ENCODE measurements around the gene PCDHA9.
"Not testable (repeated sequence)": the region's sequence is repeated elsewhere in the genome, so short reads cannot be mapped to it uniquely, and the experiment has no call there.

PCDHA9 gene

GRCh38 chr5:140821375-140822280 lies 26.6 kb upstream of the PCDHA9 start, which contains the start of gene PCDHA5:
PCDHA5 (plus strand) TSS chr5:140821613.
- H3K9me3 ChIP-seq (ENCODE audit: control insufficient read depth in 1 of 2, low read length in 2 of 2): peaks cover 0 to 26% of the 10 kb centered on the region in 2 donors
- no peak within 1 kb of the TSS for H3K27ac ChIP-seq (ENCODE audit: low read length)
- H3K36me3 ChIP-seq (ENCODE audit: control insufficient read depth in 1 of 2, insufficient read depth in 2 of 2, low read length in 2 of 2): no peaks in the 10 kb centered on the region
- no peaks in the 10 kb centered on the region for H3K4me1 ChIP-seq (ENCODE audit: control insufficient read depth in 1 of 2, insufficient read depth in 2 of 2, low read length in 2 of 2)
- H3K27me3 ChIP-seq (ENCODE audit: low read depth, low read length): no peaks in the 10 kb centered on the region
- H3K4me3 ChIP-seq (ENCODE audit: low read depth in 1 of 2, low read length in 2 of 2): peak within 1 kb of the TSS in 1 of 2 donors; percentile 42

- Histone ChIP-seq H3K9me3 (ENCODE audit: control insufficient read depth in 1 of 2, low read length in 2 of 2) (peaks cover 0 to 20% of the 10 kb centered on the region in 2 donors), H3K27ac (ENCODE audit: low read length) (no peak overlapping the region), H3K27me3 (ENCODE audit: low read depth, low read length) (no peaks in the 10 kb centered on the region), H3K4me3 (ENCODE audit: low read depth in 1 of 2, low read length in 2 of 2) (no peak overlapping the region), H3K4me1 (ENCODE audit: control insufficient read depth in 1 of 2, insufficient read depth in 2 of 2, low read length in 2 of 2) (no peaks in the 10 kb centered on the region), H3K36me3 (ENCODE audit: control insufficient read depth in 1 of 2, insufficient read depth in 2 of 2, low read length in 2 of 2) (no peaks in the 10 kb centered on the region)
Observed at GRCh38 chr5:140822281-140822629, 25.9 kb upstream of the PCDHA9 start.

GRCh38 chr5:140822969-140823368 lies 25.2 kb upstream of the PCDHA9 start:
- H3K27ac ChIP-seq (ENCODE audit: low read length); H3K27me3 ChIP-seq (ENCODE audit: low read depth, low read length); H3K4me1 ChIP-seq (ENCODE audit: control insufficient read depth in 1 of 2, insufficient read depth in 2 of 2, low read length in 2 of 2); H3K36me3 ChIP-seq (ENCODE audit: control insufficient read depth in 1 of 2, insufficient read depth in 2 of 2, low read length in 2 of 2): not testable (repeated sequence)
- H3K9me3 ChIP-seq (ENCODE audit: control insufficient read depth in 1 of 2, low read length in 2 of 2): peaks cover 0 to 24% of the 10 kb centered on the region in 2 donors
- peak overlapping the region in 1 of 2 donors; percentile 24 for H3K4me3 ChIP-seq (ENCODE audit: low read depth in 1 of 2, low read length in 2 of 2)

DNA sequence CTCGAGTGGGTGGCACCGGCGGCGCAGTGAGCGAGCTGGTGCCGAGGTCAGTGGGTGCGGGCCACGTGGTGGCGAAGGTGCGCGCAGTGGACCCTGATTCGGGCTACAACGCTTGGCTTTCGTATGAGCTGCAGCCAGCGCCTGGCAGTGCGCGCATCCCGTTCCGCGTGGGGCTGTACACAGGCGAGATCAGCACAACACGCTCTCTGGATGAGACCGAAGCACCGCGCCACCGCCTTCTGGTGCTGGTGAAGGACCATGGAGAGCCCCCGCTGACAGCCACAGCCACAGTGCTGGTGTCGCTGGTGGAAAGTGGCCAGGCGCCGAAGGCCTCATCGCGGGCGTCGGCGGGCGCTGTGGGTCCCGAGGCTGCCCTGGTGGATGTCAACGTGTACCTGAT lies 24.7 kb upstream of the PCDHA9 start:
- no peaks in the 10 kb centered on the region for H3K27me3 ChIP-seq (ENCODE audit: low read depth, low read length)
- peaks cover 0 to 29% of the 10 kb centered on the region in 2 donors for H3K9me3 ChIP-seq (ENCODE audit: control insufficient read depth in 1 of 2, low read length in 2 of 2)
- no peaks in the 10 kb centered on the region for H3K36me3 ChIP-seq (ENCODE audit: control insufficient read depth in 1 of 2, insufficient read depth in 2 of 2, low read length in 2 of 2)

GRCh38 chr5:140827704-140828361 lies 20.3 kb upstream of the PCDHA9 start, which contains the start of gene PCDHA6:
PCDHA6 (plus strand) TSS chr5:140827960; CDS start chr5:140828092, 132 bp downstream.
- Histone ChIP-seq H3K4me3 (ENCODE audit: low read depth in 1 of 2, low read length in 2 of 2) (peak within 1 kb of the TSS in 1 of 2 donors; percentile 44), H3K9me3 (ENCODE audit: control insufficient read depth in 1 of 2, low read length in 2 of 2) (peaks cover 7 to 37% of the 10 kb centered on the region in 2 donors), H3K27me3 (ENCODE audit: low read depth, low read length) (no peaks in the 10 kb centered on the region), H3K36me3 (ENCODE audit: control insufficient read depth in 1 of 2, insufficient read depth in 2 of 2, low read length in 2 of 2) (no peaks in the 10 kb centered on the region), H3K4me1 (ENCODE audit: control insufficient read depth in 1 of 2, insufficient read depth in 2 of 2, low read length in 2 of 2) (no peaks in the 10 kb centered on the region), H3K27ac (ENCODE audit: low read length) (no peak within 1 kb of the TSS)

More for the DNA sequence above, 24.7 kb upstream of the PCDHA9 start:
- Histone ChIP-seq H3K4me3 (ENCODE audit: low read depth in 1 of 2, low read length in 2 of 2) (peak overlapping the region in 1 of 2 donors; percentile 24), H3K27ac (ENCODE audit: low read length) (no peak overlapping the region), H3K4me1 (ENCODE audit: control insufficient read depth in 1 of 2, insufficient read depth in 2 of 2, low read length in 2 of 2) (no peaks in the 10 kb centered on the region)

- peaks cover 7 to 33% of the 10 kb centered on the region in 2 donors for H3K9me3 ChIP-seq (ENCODE audit: control insufficient read depth in 1 of 2, low read length in 2 of 2)
- peak overlapping the region in 1 of 2 donors; percentile 44 for H3K4me3 ChIP-seq (ENCODE audit: low read depth in 1 of 2, low read length in 2 of 2)
- no peak overlapping the region for H3K27ac ChIP-seq (ENCODE audit: low read length)
- H3K36me3 ChIP-seq (ENCODE audit: control insufficient read depth in 1 of 2, insufficient read depth in 2 of 2, low read length in 2 of 2): no peaks in the 10 kb centered on the region
- H3K4me1 ChIP-seq (ENCODE audit: control insufficient read depth in 1 of 2, insufficient read depth in 2 of 2, low read length in 2 of 2): no peaks in the 10 kb centered on the region
- H3K27me3 ChIP-seq (ENCODE audit: low read depth, low read length): no peaks in the 10 kb centered on the region
Observed at GRCh38 chr5:140828362-140828737, 19.8 kb upstream of the PCDHA9 start.

DNA sequence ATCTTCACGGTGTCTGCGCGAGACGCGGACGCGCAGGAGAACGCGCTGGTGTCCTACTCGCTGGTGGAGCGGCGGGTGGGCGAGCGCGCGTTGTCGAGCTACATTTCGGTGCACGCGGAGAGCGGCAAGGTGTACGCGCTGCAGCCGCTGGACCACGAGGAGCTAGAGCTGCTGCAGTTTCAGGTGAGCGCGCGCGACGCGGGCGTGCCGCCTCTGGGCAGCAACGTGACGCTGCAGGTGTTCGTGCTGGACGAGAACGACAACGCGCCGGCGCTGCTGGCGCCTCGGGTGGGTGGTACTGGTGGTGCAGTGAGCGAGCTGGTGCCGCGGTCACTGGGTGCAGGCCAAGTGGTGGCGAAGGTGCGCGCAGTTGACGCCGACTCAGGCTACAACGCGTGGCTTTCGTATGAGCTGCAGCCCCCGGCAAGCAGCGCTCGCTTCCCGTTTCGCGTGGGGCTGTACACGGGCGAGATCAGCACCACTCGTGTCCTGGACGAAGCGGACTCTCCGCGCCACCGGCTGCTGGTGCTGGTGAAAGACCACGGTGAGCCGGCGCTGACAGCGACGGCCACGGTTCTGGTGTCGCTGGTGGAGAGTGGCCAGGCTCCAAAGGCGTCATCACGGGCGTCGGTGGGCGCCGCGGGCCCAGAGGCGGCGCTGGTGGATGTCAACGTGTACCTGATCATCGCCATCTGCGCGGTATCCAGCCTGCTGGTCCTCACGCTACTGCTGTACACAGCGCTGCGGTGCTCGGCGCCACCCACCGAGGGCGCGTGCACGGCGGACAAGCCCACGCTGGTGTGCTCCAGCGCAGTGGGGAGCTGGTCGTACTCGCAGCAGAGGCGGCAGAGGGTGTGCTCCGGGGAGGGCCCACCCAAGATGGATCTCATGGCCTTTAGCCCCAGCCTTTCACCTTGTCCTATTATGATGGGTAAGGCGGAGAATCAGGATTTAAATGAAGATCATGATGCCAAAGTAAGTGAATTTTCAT lies 18.4 kb upstream of the PCDHA9 start:
- not testable (repeated sequence) for H3K27me3 ChIP-seq (ENCODE audit: low read depth, low read length); H3K4me1 ChIP-seq (ENCODE audit: control insufficient read depth in 1 of 2, insufficient read depth in 2 of 2, low read length in 2 of 2); H3K27ac ChIP-seq (ENCODE audit: low read length); H3K36me3 ChIP-seq (ENCODE audit: control insufficient read depth in 1 of 2, insufficient read depth in 2 of 2, low read length in 2 of 2)
- Histone ChIP-seq H3K9me3 (ENCODE audit: control insufficient read depth in 1 of 2, low read length in 2 of 2) (peaks cover 7 to 31% of the 10 kb centered on the region in 2 donors), H3K4me3 (ENCODE audit: low read depth in 1 of 2, low read length in 2 of 2) (peak overlapping the region in 1 of 2 donors; percentile 32)

GRCh38 chr5:140833993-140834392 lies 14.2 kb upstream of the PCDHA9 start, which contains the start of gene PCDHA7:
PCDHA7 (plus strand) TSS chr5:140834269; CDS start chr5:140834384, 115 bp downstream.
- peak within 1 kb of the TSS in 1 of 2 donors; percentile 30 for H3K4me3 ChIP-seq (ENCODE audit: low read depth in 1 of 2, low read length in 2 of 2)
- H3K36me3 ChIP-seq (ENCODE audit: control insufficient read depth in 1 of 2, insufficient read depth in 2 of 2, low read length in 2 of 2): no peaks in the 10 kb centered on the region
- H3K27ac ChIP-seq (ENCODE audit: low read length): no peak within 1 kb of the TSS
- no peaks in the 10 kb centered on the region for H3K4me1 ChIP-seq (ENCODE audit: control insufficient read depth in 1 of 2, insufficient read depth in 2 of 2, low read length in 2 of 2)
- H3K27me3 ChIP-seq (ENCODE audit: low read depth, low read length): no peaks in the 10 kb centered on the region
- H3K9me3 ChIP-seq (ENCODE audit: control insufficient read depth in 1 of 2, low read length in 2 of 2): peaks cover 7 to 35% of the 10 kb centered on the region in 2 donors

GRCh38 chr5:140834439-140835008 lies 13.7 kb upstream of the PCDHA9 start:
- peak overlapping the region in 1 of 2 donors; percentile 30 for H3K4me3 ChIP-seq (ENCODE audit: low read depth in 1 of 2, low read length in 2 of 2)
- H3K27me3 ChIP-seq (ENCODE audit: low read depth, low read length): not testable (repeated sequence)

DNA sequence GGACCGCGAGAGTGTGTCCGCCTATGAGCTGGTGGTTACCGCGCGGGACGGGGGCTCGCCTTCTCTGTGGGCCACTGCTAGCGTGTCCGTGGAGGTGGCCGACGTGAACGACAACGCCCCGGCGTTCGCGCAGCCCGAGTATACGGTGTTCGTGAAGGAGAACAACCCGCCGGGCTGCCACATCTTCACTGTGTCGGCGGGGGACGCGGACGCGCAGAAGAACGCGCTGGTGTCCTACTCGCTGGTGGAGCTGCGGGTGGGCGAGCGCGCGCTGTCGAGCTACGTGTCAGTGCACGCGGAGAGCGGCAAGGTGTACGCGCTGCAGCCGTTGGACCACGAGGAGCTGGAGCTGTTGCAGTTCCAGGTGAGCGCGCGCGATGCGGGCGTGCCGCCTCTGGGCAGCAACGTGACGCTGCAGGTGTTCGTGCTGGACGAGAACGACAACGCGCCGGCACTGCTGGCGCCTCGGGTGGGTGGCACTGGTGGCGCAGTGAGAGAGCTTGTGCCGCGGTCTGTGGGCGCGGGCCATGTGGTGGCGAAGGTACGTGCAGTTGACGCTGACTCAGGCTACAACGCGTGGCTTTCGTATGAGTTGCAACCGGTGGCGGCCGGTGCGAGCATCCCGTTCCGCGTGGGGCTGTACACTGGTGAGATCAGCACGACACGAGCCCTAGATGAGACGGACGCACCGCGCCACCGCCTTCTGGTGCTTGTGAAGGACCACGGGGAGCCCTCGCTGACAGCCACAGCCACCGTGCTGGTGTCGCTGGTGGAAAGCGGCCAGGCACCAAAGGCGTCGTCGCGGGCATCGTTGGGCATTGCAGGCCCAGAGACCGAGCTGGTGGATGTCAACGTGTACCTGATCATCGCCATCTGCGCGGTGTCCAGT lies 12.3 kb upstream of the PCDHA9 start:
- H3K36me3 ChIP-seq (ENCODE audit: control insufficient read depth in 1 of 2, insufficient read depth in 2 of 2, low read length in 2 of 2): no peaks in the 10 kb centered on the region
- H3K27me3 ChIP-seq (ENCODE audit: low read depth, low read length): peaks cover 3% of the 10 kb centered on the region
- H3K4me1 ChIP-seq (ENCODE audit: control insufficient read depth in 1 of 2, insufficient read depth in 2 of 2, low read length in 2 of 2): no peaks in the 10 kb centered on the region
- H3K9me3 ChIP-seq (ENCODE audit: control insufficient read depth in 1 of 2, low read length in 2 of 2): peaks cover 11 to 26% of the 10 kb centered on the region in 2 donors
- H3K27ac ChIP-seq (ENCODE audit: low read length): no peak overlapping the region
- H3K4me3 ChIP-seq (ENCODE audit: low read depth in 1 of 2, low read length in 2 of 2): peak overlapping the region in 1 of 2 donors; percentile 20

More at GRCh38 chr5:140834439-140835008, 13.7 kb upstream of the PCDHA9 start:
- H3K9me3 ChIP-seq (ENCODE audit: control insufficient read depth in 1 of 2, low read length in 2 of 2): peaks cover 7 to 34% of the 10 kb centered on the region in 2 donors
- not testable (repeated sequence) for H3K27ac ChIP-seq (ENCODE audit: low read length); H3K36me3 ChIP-seq (ENCODE audit: control insufficient read depth in 1 of 2, insufficient read depth in 2 of 2, low read length in 2 of 2); H3K4me1 ChIP-seq (ENCODE audit: control insufficient read depth in 1 of 2, insufficient read depth in 2 of 2, low read length in 2 of 2)

All from muscle layer of duodenum (tissue), 2 donors.